HCT116 (cell line): Measurements from ENCODE around the gene BSPRY. TPM values are rescaled to one million over a fixed set of nuclear protein-coding genes. Genes with fewer than 3 reads are reported as not detected.

Experiments used
- ATAC-seq: fragments of 200-7000 bp; cut with Tn5 transposase; 2 replicates; pipeline ENCODE4 v1.9.1; 2020; ENCODE audit warnings: mild to moderate bottlenecking, moderate library complexity
- BruUV-seq: library from RNA; stranded (reverse); fragments of 400-500 nt; replicated peaks from 2 replicates; lab custom pipeline; 2021; lab: Mats Ljungman, UMichigan
- CTCF ChIA-PET: fragments of 300-600 bp; sonication (Branson Sonifier 250); formaldehyde crosslinking; loops from one replicate; lab custom pipeline; 2021; ENCODE audit warnings: antibody characterized with exemption; lab: Charles Lee
- POLR2A ChIA-PET: fragments of 300-600, 350-600 bp; sonication (Branson Sonifier 250); formaldehyde crosslinking; loops from one replicate; lab custom pipeline; 2021; ENCODE audit warnings: antibody characterized with exemption; lab: Charles Lee
- RAD21 ChIA-PET, 2 experiments: fragments of 300-600 bp; sonication (Branson Sonifier 250); formaldehyde crosslinking; loops; one replicate each; lab custom pipeline; 2023; ENCODE audit warnings: low total read pairs in 2 of 2; ENCODE audit not compliant: uncharacterized antibody in 2 of 2, unreplicated experiment in 2 of 2, low non-redundant PET in 1 of 2; lab: Charles Lee
- DNase-seq: peaks from one replicate; pipeline ENCODE4 v3.0.0-alpha.2; 2010; ENCODE audit warnings: low read depth, low spot score
- H2AFZ ChIP-seq: fragments of 200-600 bp; shearing (Covaris generic), sonication (generic); 2 replicates; pipeline ENCODE4 v1.6.1; 2017; ENCODE audit warnings: low read depth, mixed run types, mixed read lengths, antibody characterized with exemption, low read length; ENCODE audit not compliant: poor library complexity, severe bottlenecking
- H3K27ac ChIP-seq: 2 replicates; pipeline ENCODE4 v1.5.1; 2012; ENCODE audit warnings: low read depth, low read length
- H3K27me3 ChIP-seq: fragments of 200-600 bp; sonication (generic); 2 replicates; pipeline ENCODE4 v1.6.1; 2016; ENCODE audit warnings: mixed run types, low read length, mixed read lengths; ENCODE audit not compliant: insufficient read depth
- H3K36me3 ChIP-seq, 2 experiments: fragments of 200-500 bp in 1 of 2; fragments of 200-600 bp in 1 of 2; sonication (Bioruptor generic) in 1 of 2; sonication (generic) in 1 of 2; 2 replicates each; pipeline versions ENCODE4 v1.5.1 to v1.6.1; 2014 to 2016; ENCODE audit warnings: low read length in 2 of 2, inconsistent platforms in 1 of 2, mixed read lengths in 1 of 2, mixed run types in 1 of 2; ENCODE audit not compliant: insufficient read depth in 2 of 2, control insufficient read depth in 1 of 2
- H3K4me1 ChIP-seq, 2 experiments: fragments of 200-600 bp in 1 of 2; sonication (generic) in 1 of 2; 2 replicates each; pipeline versions ENCODE4 v1.5.1 to v1.6.1; 2012 to 2017; ENCODE audit warnings: low read length in 2 of 2, inconsistent platforms in 1 of 2, mild to moderate bottlenecking in 1 of 2, mixed read lengths in 1 of 2, mixed run types in 1 of 2, moderate library complexity in 1 of 2; ENCODE audit not compliant: insufficient read depth in 2 of 2, control insufficient read depth in 1 of 2
- H3K4me2 ChIP-seq: fragments of 200-600 bp; sonication (generic); 2 replicates; pipeline ENCODE4 v1.6.1; 2017; ENCODE audit warnings: mixed run types, low read length, mixed read lengths
- H3K4me3 ChIP-seq, 2 experiments: fragments of 200-600 bp in 1 of 2; sonication (generic) in 1 of 2; replicated peaks in 1 of 2; 2 replicates each; pipeline ENCODE4 v1.5.1; 2011 to 2016; ENCODE audit warnings: low read length in 2 of 2, control low read depth in 1 of 2, low read depth in 1 of 2, mild to moderate bottlenecking in 1 of 2, mixed read lengths in 1 of 2, mixed run types in 1 of 2
- H3K79me2 ChIP-seq: fragments of 200-600 bp; sonication (generic); 2 replicates; pipeline ENCODE4 v1.6.1; 2017; ENCODE audit warnings: mild to moderate bottlenecking, mixed run types, low read length, moderate library complexity, mixed read lengths; ENCODE audit not compliant: insufficient read depth
- H3K9ac ChIP-seq: fragments of 200-600 bp; sonication (generic); 2 replicates; pipeline ENCODE4 v1.6.1; 2016; ENCODE audit warnings: low read length, mixed read lengths
- H3K9me2 ChIP-seq: fragments of 200-600 bp; sonication (generic), shearing (Covaris generic); 2 replicates; pipeline ENCODE4 v1.6.1; 2017; ENCODE audit warnings: mixed run types, mild to moderate bottlenecking, moderate library complexity; ENCODE audit not compliant: insufficient read depth
- H3K9me3 ChIP-seq, 2 experiments: fragments of 200-500 bp in 1 of 2; fragments of 200-600 bp in 1 of 2; sonication (Bioruptor generic) in 1 of 2; sonication (generic) in 1 of 2; 2 replicates each; pipeline ENCODE4 v1.6.1; 2014 to 2017; ENCODE audit warnings: low read length in 2 of 2, mixed read lengths in 2 of 2, inconsistent platforms in 1 of 2, low read depth in 1 of 2, mild to moderate bottlenecking in 1 of 2, mixed run types in 1 of 2, moderate library complexity in 1 of 2; ENCODE audit not compliant: control insufficient read depth in 1 of 2, insufficient read depth in 1 of 2
- H4K20me1 ChIP-seq: fragments of 200-600 bp; sonication (generic), shearing (Covaris generic); 2 replicates; pipeline ENCODE4 v1.6.1; 2017; ENCODE audit warnings: mixed run types, mild to moderate bottlenecking, moderate library complexity; ENCODE audit not compliant: insufficient read depth
- EGR1 ChIP-seq: IDR thresholded peaks from 2 replicates; pipeline ENCODE4 v1.6.1; 2012; ENCODE audit warnings: low read depth
- ELF1 ChIP-seq: IDR thresholded peaks from 2 replicates; pipeline ENCODE4 v1.6.1; 2012; ENCODE audit warnings: low read depth, borderline replicate concordance
- FOSL1 ChIP-seq: IDR thresholded peaks from 2 replicates; pipeline ENCODE4 v1.6.1; 2012; ENCODE audit warnings: low read depth
- JUND ChIP-seq: IDR thresholded peaks from 2 replicates; pipeline ENCODE4 v1.6.1; 2012
- POLR2A ChIP-seq: IDR thresholded peaks from 2 replicates; pipeline ENCODE4 v1.7.0; 2011; ENCODE audit warnings: borderline replicate concordance; ENCODE audit not compliant: insufficient read depth, insufficient read length; ENCODE audit errors: extremely low read depth
- SRF ChIP-seq: IDR thresholded peaks from 2 replicates; pipeline ENCODE4 v1.6.1; 2012; ENCODE audit warnings: low read depth
- ZNF274 ChIP-seq: fragments of 200-500 bp; sonication (Bioruptor generic); IDR thresholded peaks from 2 replicates; pipeline ENCODE4 v1.6.1; 2014; ENCODE audit warnings: mild to moderate bottlenecking, low read depth, low read length, inconsistent platforms
- intact Hi-C: fragments of 100-400 bp; cut with micrococcal nuclease; formaldehyde crosslinking; loops from 2 replicates; pipeline ENCODE4 v1.10.0; 2022
- total RNA-seq: library from RNA; stranded (reverse); gene quantifications from one replicate; pipeline ENCODE4 v1.2.1, GENCODE V29; 2021; ENCODE audit not compliant: unreplicated experiment
- TF ChIP-seq, protein P1 (sequence below): IDR thresholded peaks from 2 replicates; pipeline ENCODE4 v1.6.1; 2012; ENCODE audit warnings: low read depth
- TF ChIP-seq, protein P2 (sequence below): IDR thresholded peaks from 2 replicates; pipeline ENCODE4 v1.6.1; 2012

The BSPRY gene
- total RNA-seq, 1 experiment from 2014 or later = 22.7 TPM

DNA sequence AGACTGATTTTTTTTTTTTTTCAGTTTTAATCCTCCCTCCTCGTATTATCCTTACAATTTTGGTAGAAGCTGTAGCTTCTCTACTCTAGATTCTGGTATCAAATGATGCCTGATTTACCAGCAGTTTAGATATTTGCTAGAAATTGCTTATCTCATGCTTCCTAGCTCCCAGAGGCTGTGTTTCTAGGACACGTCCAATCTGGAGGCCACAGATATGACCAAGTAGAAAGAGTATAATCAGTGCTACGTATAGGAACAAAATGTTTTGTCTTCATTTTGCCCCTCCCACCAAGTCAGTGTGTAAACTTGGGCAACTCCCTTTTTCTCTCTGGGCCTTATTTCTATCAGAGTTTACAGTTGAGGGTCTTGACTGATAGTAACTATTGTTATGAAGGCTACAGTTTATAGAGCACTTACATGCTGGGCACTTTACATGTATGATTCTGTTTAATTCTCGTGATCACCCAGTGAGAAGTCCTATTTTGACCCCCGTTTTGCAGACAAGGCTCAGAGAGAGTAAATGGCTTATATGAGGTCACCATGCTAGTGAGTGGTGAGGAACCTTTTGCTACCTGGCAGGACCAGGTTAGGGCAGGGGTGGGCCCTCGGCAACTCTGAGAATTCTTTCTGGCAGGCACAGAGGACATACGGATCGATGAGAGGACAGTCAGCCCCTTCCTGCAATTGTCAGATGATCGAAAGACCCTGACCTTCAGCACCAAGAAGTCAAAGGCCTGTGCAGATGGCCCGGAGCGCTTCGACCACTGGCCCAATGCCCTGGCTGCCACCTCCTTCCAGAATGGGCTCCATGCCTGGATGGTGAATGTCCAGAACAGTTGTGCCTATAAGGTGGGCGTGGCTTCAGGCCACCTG is 19.9 kb downstream of the BSPRY start:
- RAD21 ChIA-PET = no interaction called here
- Histone ChIP-seq H3K27me3 (no peaks in the 10 kb centered on the region), H3K9me3 (no peaks in the 10 kb centered on the region), H3K4me1 (peaks cover 1 to 2% of the 10 kb centered on the region in 2 experiments), H2AFZ (no peak overlapping the region), H3K36me3 (peaks cover 2 to 7% of the 10 kb centered on the region in 2 experiments; a peak in 2 of 4 replicates), H3K4me3 (no peak overlapping the region), H3K9ac (no peak overlapping the region), H4K20me1 (no peaks in the 10 kb centered on the region), H3K9me2 (no peaks in the 10 kb centered on the region), H3K27ac (no peak overlapping the region), H3K4me2 (no peak overlapping the region), H3K79me2 (no peaks in the 10 kb centered on the region)
- BruUV-seq = no TSS peak
- CTCF ChIA-PET = no interaction called here
- POLR2A ChIA-PET = no interaction called here
- TF ChIP-seq EGR1 (no peak), SRF (no peak), ELF1 (no peak), POLR2A (no peak), ZNF274 (no peak), FOSL1 (no peak), JUND (no peak)
- TF ChIP-seq, protein P1, sequence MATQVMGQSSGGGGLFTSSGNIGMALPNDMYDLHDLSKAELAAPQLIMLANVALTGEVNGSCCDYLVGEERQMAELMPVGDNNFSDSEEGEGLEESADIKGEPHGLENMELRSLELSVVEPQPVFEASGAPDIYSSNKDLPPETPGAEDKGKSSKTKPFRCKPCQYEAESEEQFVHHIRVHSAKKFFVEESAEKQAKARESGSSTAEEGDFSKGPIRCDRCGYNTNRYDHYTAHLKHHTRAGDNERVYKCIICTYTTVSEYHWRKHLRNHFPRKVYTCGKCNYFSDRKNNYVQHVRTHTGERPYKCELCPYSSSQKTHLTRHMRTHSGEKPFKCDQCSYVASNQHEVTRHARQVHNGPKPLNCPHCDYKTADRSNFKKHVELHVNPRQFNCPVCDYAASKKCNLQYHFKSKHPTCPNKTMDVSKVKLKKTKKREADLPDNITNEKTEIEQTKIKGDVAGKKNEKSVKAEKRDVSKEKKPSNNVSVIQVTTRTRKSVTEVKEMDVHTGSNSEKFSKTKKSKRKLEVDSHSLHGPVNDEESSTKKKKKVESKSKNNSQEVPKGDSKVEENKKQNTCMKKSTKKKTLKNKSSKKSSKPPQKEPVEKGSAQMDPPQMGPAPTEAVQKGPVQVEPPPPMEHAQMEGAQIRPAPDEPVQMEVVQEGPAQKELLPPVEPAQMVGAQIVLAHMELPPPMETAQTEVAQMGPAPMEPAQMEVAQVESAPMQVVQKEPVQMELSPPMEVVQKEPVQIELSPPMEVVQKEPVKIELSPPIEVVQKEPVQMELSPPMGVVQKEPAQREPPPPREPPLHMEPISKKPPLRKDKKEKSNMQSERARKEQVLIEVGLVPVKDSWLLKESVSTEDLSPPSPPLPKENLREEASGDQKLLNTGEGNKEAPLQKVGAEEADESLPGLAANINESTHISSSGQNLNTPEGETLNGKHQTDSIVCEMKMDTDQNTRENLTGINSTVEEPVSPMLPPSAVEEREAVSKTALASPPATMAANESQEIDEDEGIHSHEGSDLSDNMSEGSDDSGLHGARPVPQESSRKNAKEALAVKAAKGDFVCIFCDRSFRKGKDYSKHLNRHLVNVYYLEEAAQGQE = no peak
- TF ChIP-seq, protein P2, sequence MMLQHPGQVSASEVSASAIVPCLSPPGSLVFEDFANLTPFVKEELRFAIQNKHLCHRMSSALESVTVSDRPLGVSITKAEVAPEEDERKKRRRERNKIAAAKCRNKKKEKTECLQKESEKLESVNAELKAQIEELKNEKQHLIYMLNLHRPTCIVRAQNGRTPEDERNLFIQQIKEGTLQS = no peak
- DNase-seq (no peak), ATAC-seq (no peak)
- intact Hi-C loops = no loop called here
